Mammary epithelial cell (primary cell): ENCODE data around the gene CCDC158.

Experiments
- CTCF ChIP-seq, 2 donors: IDR thresholded peaks in 1 of 2; conservative IDR thresholded peaks in 1 of 2; 2 replicates each; pipeline ENCODE4 v1.5.1; 2011 to 2012; ENCODE audit warnings: inconsistent platforms in 2 of 2, low read length in 2 of 2, mild to moderate bottlenecking in 2 of 2, control low read depth in 1 of 2, low read depth in 1 of 2; ENCODE audit not compliant: insufficient read depth in 1 of 2; ENCODE audit errors: extremely low read depth in 1 of 2
- EZH2 ChIP-seq: IDR thresholded peaks from 2 replicates; pipeline ENCODE4 v1.6.1; 2012; ENCODE audit warnings: low read length, inconsistent platforms, borderline replicate concordance

- TF ChIP-seq CTCF (conservative IDR thresholded peaks at IDR 0.05 in 1 of 2, IDR thresholded peaks at IDR 0.05 in 1 of 2; ENCODE audit: extremely low read depth in 1 of 2, insufficient read depth in 1 of 2, low read depth in 1 of 2, low read length in 2 of 2) (no peak), EZH2 (no peak)
Measured at GRCh38 chr4:76270244-76271175, 150.4 kb downstream of the CCDC158 start.
